DMS114 treated with DMSO at 0.1 percent for 48 hours (cell line): ENCODE measurements around the gene HEPACAM.

Experiments used
- DNase-seq: peaks from one replicate; lab custom pipeline; 2025; ENCODE audit not compliant: unreplicated experiment; lab: John Stamatoyannopoulos, UW

The HEPACAM gene

DNA sequence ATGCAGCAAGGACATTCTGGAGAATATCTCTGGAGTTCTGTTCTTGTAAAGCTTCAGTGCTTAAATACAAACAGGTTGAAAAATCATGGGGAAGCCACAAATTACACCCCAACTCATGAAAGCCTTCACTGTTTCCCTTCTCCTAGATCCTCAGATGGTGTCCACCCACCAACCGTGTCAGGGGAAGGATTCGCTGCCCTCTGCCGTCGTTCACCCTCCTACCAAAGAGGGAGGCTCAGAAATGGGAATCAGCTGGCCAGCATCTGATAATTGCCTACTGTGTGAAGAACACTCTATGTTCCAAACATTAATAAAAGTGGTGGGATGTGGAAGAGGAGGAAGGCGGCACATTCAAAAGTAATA is 7.4 kb upstream of the HEPACAM start:
- no peak for DNase-seq

DNA sequence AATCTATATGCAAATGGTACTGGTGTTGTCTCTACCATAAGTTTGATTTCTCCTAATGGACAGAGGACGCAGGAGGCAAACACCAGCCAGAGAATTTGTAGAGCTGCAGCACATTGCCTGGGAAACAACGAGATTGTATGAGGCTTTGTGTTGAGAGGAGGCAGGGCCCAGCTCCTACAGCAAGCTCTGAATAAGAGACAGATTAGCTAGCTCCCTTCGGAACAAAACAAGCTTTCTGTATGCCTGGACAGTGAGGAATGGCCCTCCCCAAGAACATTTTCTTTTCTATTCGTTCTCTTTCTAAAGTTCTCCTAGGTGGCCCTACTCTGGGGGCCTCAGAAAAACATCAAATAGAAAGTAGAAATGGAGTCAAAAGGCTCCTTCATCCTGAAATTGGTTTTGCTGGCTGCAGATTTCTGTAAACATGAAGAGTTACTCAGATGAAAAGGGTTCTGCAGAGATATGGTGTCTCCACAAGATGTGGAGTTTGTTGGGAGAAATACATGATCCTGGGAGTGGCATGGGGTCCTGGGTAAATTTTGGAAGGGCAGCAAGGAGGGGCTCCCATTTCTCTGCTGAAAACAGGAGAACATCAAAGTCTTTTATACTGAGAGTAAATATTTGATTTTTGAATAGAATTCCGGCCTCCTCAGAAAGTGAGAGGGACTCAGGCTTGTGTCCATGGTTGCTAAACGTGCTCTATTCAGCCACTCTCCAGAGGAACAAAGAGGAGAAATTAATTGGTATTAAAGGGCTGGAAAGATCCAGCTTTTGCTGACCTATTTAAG is 6.8 kb upstream of the HEPACAM start:
- DNase-seq, result no peak

DNA sequence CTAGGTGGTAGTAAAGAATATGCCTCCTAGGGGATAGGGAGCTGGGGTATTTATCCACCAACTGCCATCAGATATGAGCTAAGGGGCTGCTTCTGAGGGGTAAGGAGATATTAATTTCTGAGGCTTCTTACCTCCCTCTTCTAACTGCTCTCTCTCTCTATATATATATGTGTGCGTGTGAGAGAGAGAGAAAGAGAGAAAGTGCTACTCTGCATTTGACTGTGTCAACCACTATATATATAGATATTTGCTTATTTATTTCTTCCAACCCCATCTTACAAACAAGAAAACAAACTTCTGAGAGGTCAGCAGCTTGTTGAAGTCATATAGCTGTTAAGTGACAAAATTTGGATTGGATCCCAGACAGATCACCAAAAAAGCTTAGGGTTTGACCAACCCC is 5.9 kb upstream of the HEPACAM start:
- DNase-seq, result no peak

DNA sequence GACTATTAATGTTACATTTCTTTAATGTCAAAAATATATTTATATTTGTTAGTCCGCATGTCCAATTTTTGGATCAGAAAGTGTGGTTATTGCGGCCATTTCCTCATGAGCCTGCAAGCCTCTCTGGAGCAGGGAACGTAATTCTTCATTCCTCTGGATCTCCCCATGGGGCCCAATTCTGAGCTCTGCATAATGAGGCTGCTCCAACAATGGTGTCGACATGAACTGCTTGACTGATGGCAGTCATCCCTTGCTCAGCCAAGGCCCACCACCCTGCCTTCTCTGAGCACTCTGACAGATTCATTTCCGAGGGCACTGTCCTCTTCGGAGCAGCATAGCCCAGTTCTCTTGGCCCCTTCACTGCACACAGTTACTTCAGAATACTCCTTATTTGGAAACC is 3.1 kb upstream of the HEPACAM start:
- DNase-seq, result no peak

DNA sequence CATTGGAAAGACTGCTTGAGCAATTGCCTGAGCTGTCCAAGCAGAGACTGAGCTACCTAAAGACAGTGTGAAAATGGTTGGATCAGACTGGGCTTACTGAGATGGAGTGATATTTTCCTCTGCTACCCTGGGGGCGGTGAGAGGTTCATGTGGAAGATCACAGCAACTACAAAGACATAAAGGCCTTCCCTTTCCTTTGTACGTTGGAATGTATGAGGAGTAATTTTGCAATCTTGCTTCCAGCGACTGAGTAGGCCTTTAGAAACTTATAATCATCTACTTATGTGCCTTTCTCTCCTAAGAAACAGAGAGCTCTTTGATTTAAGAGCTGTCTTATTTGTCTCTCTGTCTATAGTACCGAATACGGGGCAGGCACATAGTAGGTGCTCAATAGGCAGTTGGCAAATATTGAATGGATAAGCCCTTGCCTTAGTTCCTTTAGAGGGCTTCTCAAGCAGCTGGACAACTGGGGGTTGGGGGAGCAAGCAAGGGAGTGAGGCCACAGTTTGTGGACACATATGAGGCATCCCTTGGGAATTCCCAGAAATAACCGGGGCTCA is 2.4 kb upstream of the HEPACAM start:
- DNase-seq, result no peak

DNA sequence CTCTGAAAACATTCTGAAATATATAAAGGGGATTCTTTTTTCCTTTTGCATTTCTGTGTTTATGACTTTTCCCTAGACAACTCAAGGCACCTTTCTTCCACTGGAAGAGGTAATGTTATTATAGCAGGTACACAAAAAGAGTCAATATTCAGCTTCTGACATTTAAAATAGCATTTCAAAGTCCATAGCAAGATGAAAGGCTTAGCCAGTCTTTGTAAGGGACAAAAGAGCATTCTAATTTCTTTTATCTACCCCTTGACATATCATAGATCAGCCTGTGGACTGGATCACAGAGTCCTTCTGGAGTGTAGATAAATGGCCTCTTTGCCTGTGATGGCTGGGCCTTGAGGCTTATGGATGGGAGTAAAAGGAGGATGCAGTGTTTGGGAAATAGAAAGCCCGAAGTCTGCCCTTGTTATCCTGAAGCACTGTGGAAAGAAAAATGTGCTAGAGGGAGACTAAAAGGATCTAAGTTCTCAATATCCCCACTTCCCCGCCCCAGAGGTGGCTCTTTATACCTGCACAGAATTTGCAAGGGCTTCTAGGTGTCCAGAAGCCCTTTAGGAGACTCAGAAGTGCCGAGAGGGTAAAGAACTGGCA is 1.6 kb upstream of the HEPACAM start:
- no peak for DNase-seq

DNA sequence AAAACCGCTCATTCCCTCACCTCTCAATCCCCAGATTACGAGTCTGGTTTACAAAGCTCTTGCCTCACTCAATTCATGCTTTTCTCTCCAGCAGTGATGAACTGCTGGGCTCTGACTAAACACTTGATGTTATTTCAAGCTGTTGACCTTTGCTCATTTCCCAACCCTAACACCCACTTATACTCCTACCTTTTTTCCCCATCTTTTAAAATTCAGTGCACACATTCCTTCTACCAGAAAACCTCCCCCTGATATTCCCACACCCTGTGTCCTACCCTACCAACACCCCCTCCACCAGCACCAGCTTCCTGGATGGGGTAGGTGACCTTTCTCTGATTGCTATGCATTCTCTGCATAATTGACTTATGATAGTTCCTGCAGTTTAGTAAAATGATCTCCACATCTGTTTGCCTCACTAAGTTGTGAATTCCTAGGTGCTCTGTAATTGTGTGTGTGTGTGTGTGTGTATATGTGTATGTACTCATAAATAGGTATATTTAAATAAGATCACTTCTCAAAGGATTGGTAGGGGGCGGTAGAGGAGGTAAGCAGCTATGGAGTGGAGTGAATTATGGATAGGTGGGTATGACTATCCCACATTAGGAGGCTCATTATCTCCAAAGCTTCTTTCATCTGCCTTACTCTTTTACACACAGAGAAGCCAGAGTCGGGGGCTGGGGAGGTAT is 842 bp downstream of the HEPACAM start:
- no peak for DNase-seq

DNA sequence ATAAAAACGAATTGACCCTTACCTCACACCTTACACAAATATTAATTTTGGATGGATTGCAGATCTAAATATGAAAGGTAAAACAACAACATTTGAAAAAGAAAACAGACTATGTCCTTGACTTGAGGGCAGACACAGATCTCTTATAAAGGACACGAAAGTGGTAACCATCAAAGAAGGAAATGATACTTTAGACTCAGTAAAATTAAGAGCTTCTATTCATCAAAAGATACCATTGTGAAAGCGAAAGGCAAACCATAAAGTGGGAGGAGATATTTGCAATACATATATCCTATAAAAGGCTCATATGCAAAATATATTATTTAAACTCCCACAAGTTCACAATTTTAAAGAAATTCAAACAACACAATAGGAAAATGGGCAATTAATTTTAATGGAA is 5.0 kb downstream of the HEPACAM start:
- no peak for DNase-seq

DNA sequence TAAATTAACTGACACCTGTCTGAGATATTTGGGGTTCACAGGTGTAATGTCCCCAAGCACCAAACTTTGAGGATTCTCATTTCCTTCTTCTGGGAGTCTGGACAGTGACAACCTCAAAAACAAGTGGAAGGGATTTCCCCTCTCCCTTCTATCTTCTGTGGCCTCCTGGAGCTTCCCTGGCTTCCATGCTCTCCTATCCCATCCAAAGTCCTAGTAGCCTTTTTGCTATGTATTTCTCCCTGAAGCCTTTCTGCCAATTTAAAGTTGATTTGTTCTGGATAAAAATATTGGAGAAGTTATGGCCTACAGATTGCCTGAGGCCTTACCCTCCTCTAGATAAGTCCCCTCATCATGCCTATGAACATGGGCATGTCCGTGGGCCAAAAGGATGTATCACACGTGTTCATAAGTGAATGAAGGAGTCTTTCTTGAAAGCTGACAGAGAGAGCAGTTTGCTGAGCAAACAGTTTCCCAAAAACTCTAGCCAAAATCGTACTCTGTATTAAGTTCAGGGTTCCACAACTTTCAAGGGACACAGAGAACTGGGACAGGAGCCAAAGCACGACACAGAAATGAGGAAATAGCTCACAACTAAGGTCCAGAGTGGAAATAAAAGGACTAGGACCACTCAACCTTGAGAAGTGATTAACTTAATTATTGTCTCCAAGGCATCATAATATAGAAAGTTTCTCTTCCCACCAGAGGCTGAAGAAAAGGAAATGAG is 6.7 kb downstream of the HEPACAM start:
- no peak for DNase-seq

DNA sequence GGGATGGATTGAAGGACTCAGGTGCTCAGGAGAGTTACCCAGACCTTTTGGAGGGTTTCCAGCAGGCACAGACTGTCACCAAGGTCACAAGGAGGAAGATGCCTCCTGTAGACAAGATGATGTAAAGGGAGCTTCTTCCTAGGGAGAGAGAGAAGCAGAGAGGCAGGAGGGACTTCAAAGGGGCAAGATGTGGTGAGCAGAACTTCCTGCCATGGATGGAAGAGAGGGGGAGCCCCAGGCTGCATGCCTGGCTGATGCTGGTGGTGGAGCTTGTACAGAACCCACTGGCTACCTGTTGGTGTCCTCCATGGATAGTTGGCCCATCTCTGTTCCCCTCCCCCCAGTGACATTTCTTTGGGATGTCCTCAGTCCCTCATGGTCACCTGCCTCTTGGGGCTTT is 12.6 kb downstream of the HEPACAM start:
- no peak for DNase-seq

DNA sequence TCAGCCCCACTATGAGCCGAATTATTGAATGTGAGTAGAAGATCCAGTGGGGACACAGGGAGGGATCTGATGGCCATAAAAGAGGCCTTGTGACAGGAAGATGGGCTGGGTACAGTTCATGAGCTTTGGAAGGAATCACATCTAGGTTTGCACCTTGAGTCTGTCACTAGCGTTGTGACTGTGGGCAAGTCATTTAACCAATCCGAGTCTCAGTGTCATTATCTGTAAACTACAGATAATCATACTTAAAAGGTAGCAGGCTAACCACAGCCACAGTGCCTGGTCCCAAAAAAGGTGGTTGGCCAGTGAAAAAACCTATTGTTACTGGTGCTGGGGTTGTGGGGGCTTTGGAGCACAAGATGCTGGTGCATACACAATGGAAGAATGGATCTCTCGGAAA is 13.0 kb downstream of the HEPACAM start:
- no peak for DNase-seq

DNA sequence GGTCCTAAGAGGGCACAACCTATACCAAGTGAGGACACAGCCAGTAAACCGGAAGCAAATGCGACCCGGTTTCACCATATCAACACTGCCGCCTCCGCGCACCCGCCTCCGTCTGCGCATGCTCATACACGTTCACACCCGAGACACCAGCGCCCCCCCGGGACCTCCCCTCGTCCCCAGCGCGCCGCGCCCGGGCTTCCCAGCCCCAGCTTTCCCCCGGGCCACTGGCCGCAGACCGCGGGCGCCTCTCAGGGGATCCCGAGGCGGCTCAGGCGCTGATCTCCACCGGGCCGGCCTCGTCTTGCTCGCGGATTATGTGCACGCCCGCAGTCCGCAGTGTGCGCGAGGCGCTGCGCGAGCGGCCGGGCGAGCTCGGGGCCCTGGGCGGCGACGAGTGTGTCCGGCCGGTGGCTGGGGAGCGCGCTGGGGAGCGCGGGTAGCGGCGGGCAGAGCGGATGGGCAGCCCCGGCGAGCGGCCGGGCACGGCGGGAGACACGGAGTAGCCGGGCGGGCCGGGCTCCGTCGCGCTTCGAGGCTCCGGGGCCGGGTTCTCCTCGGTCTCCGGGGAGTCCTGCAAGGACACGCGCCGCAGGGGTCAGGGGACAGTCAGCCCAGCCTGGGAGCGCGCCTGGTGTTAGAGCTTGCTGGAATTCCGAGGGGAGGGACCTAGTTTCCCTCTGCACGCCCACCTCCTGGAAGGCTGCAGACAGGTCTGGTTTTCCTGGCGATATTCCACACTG is 14.8 kb downstream of the HEPACAM start:
- peak; percentile 33 for DNase-seq

DNA sequence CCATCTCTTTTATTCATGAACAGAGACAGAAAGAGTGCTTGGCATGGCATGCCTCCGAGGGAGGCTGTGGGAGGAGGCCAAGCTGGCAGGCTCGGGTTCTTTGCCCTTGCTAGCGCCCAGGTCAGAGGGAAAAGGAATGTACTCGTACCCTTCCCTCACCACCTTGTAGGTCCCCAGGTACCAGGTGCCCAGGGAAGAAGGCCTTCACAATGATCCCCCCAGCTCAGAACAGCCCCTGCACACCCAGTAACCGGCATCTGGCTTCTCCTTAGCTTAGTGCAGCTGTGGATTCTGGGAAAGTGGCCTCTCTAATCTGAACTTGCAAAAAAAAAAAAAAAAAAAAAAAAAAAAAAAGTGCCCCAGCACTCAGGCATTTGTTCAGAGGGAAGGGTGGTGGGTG is 15.5 kb downstream of the HEPACAM start:
- DNase-seq, result no peak

DNA sequence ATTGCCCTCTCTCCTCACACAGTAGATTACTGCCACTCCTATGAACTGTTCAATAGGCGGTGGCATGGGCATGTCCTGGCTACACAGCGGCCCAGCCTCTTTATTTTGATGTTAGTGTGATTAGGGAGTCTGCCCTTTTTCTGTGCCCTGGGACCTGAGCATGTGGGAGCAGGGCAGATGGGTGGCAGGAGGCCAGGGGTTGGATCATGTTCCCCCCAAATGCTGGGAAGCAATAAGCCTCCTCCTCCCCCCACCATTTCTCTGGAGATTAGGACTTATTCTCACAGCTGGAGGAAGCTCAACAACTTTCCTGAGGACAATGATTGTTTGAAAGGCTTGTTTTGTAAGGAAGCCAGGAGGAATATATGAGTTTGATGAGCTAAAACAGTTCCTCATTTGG is 15.9 kb downstream of the HEPACAM start:
- no peak for DNase-seq

DNA sequence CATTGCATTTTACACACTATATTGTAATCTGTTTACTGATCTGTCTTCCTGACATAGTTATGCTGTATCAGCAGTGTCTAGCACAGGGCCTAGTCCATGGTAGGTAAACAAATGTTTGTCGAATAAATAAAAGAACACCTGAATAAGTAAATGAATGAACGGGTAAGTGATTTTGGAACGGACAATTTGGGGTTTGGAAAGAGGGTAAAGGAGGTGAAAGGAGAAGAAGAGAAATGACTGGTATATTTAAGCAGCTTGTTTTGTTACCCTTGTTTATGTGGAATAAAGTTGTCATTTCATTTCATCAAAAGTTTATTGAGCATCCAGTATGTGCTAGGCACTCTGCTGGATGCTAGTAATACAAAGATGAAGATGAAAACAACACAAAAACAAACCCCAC is 16.9 kb downstream of the HEPACAM start, which contains the start of gene HEPN1:
Gene HEPN1, plus strand, starts transcription at position 301 of the 400 bp plus-strand sequence.
- no peak for DNase-seq

DNA sequence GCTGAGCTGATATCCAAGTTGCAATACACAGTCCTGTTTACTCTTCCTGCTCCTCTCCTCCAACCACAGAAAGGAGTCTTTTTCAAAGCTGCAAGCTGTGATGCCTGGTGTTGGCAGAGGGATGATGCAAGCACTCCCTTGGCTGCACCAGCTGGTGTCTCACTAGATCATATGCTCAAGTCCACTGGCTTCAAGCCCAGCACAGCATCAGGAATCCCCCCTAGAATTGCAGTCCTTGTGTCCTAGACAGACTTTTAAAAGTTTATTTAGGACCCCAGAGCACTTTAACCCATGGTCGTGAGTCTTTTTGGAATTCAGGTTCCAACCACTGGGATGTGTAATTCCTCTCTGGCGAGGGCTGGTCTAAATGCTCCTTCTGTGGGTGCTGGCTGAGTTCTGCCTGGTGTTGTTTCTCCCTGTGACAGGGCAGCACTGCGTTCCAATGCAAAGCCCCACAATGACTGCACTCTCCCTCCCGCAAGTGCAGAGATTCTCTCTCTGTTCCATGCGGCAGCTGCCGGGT is 18.7 kb downstream of the HEPACAM start:
- no peak for DNase-seq

DNA sequence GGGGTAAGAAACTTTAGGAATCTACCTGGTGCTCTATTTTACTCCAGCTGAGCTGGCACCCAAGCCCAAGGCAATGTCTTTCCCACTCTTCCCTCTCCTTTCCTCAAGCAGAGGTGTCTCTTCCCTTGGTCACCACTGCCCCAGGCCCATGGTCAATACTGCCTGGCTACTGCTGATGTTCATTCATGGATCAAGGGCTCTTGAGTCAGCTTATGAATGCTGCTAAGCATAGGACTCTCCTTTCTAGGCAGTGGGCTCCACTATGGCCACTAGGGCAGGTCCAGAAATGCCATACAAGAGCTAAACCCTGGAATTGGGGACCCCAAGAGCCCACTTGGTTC is 19.5 kb downstream of the HEPACAM start:
- no peak for DNase-seq

DNA sequence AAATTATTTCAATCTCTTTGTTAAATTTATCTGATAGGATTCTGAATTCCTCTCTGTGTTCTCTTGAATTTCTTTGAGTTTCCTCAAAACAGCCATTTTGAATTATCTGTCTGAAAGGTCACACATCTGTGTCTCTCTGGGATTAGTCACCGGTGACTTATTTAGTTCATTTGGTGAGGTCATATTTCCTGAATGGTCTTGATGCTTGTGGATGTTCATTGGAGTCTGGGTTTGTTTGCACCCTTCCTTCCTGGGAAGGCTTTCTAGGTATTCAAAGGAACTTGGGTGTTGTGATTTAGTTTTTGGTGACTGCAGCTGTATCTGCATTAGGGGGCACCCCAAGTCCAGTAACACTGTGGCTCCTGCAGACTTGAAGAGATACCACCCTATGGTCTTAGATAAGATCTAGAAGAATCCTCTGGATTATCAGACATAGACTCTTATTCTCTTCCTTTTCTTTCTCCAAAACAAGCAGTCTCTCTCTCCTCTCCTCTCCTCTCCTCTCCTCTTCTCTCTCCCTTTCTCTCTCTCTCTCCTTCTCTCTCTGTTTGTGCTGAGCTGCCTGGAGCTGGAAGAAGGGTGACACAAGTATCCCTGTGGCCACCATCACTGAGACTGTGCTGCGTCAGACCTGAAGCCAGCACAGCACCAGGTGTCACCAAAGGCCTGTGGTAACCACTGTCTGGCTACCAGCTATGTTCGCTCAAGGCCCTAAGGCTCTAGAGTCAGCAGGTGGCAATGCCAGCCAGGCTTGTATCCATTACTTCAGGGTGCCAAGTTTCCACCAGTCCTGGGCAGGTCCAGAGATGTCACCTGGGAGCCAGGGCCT is 20.1 kb downstream of the HEPACAM start:
- no peak for DNase-seq

DNA sequence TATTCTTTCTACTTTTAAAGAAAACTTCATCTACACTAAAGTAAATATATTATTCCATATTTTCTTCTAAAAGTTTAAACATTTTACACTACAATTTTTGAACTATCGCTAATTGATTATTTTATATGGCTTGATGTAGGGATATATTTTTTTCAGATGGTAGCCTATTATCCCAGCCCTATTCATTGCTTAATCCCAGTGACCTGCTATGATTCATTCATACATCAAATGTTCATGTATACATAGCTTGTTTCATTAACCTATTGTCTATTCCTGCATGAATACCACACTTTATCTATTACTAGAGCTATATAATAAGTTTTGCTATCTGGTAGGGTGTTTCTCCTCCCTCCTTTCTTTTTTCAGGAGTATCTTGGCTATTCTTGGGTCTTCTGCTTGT is 33.2 kb downstream of the HEPACAM start:
- DNase-seq, result no peak

DNA sequence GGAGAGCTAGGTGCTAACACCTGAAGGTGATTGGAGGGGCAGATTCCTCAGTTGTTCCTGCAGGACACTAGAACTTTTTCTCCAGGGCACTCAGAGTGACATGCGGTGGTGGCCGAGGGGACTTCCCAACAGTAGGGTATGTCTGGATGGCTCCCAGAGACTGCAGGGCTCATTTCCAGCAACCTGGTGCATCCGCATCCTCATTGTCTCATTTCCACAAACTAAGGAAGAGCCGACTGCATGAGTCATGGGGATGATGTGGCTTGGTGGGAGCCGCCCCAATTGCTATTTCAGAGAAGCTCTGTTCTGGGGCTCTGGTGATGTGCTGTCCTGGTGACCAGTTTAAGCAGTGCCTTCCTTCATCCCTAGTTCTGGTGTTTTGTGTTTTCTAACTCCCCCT is 35.4 kb downstream of the HEPACAM start:
- no peak for DNase-seq
